ENCODE measurements around the gene CHCHD6.

CHCHD6 gene

GRCh38 chr3:126956866-126957650 lies 253.0 kb downstream of the CHCHD6 start:
- H3K27me3 Mint-ChIP-seq: no peaks in the 10 kb centered on the region
- no peak overlapping the region for H3K27ac Mint-ChIP-seq
- DNase-seq: no peak
- ATAC-seq: no peak
- no peaks in the 10 kb centered on the region for H3K4me1 Mint-ChIP-seq
- H3K36me3 Mint-ChIP-seq (ENCODE audit: low read depth): no peaks in the 10 kb centered on the region
- H3K4me3 Mint-ChIP-seq: no peak overlapping the region
- H3K9me3 Mint-ChIP-seq: no peaks in the 10 kb centered on the region

- no peaks in the 10 kb centered on the region for H3K36me3 Mint-ChIP-seq (ENCODE audit: low read depth)
- ATAC-seq: no peak
- H3K27me3 Mint-ChIP-seq: no peaks in the 10 kb centered on the region
- H3K9me3 Mint-ChIP-seq: no peaks in the 10 kb centered on the region
- H3K27ac Mint-ChIP-seq: no peak overlapping the region
- DNase-seq: no peak
- no peaks in the 10 kb centered on the region for H3K4me1 Mint-ChIP-seq
- H3K4me3 Mint-ChIP-seq: no peak overlapping the region
Measured at GRCh38 chr3:126957776-126958637, 254.0 kb downstream of the CHCHD6 start.

DNA sequence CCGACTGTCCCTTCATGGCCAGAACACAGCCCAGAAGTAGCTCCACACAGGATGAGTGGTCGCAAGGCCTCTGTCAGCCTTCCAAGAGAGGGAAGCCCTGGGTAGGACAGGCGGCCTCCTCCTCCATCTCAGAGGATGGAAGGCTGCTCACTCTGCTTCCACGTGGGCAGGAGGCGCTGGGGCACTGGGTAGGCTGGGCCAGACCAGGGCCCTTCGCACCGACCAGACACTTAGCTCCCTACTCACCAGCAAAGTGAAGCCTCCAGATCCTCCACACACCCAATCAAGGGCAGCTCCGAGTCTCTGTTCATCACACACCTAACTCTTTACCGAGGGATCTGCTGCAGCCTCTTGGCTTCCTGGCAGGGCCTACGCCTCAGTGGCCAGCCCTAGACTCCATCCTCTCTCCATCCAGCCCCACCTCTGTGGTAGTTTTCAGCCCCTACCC lies 254.6 kb downstream of the CHCHD6 start:
- Mint-ChIP-seq H3K9me3 (no peaks in the 10 kb centered on the region), H3K4me1 (no peaks in the 10 kb centered on the region), H3K36me3 (ENCODE audit: low read depth) (no peaks in the 10 kb centered on the region), H3K27me3 (no peaks in the 10 kb centered on the region), H3K4me3 (no peak overlapping the region), H3K27ac (no peak overlapping the region)
- no peak for ATAC-seq
- no peak for DNase-seq

DNA sequence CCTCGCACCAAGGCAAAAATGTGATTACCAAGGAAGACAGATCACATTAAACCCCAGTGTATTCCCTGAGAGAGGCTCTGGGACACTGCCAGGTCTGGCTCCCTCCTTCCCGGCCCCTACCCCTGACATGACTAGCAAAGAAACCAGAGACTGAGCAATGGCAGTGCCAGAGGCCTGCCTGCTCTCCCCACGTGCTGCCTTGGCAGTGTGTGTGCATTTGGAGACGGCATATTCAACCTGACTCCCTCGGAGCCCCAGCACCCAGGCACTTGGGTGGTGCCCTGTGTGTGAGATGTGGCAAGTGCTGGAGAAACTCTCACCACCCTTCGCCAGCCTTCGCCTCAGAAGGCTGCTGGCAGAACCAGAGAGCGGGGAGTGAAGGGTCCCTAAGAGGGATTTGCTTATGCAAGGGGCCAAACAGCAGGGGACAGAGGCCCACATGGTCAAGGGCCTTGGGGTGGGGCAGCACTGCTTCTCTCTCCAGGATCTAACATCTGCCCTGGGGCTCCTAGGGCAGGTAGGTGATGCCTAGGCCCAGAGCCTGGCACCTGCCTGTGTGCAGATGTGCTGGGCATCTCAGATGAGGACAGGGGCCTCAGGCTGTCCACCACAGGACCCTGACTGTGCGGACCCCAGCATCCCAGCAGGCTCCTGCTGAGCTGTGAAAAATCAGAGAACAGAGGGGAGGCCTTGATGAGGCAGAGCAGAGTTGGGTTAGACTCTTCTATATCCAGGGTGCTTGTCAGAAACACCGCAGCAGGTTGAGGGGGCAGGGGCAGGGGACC lies 255.3 kb downstream of the CHCHD6 start:
- Mint-ChIP-seq H3K27ac (peak overlapping the region; percentile 29), H3K4me3 (no peak overlapping the region), H3K9me3 (no peaks in the 10 kb centered on the region), H3K4me1 (no peaks in the 10 kb centered on the region), H3K36me3 (ENCODE audit: low read depth) (no peaks in the 10 kb centered on the region), H3K27me3 (no peaks in the 10 kb centered on the region)
- ATAC-seq: no peak
- no peak for DNase-seq

GRCh38 chr3:126959921-126960603 lies 256.0 kb downstream of the CHCHD6 start:
- DNase-seq (no peak), ATAC-seq (no peak)
- H3K27me3 Mint-ChIP-seq: no peaks in the 10 kb centered on the region
- no peak overlapping the region for H3K4me3 Mint-ChIP-seq
- no peaks in the 10 kb centered on the region for H3K9me3 Mint-ChIP-seq
- no peaks in the 10 kb centered on the region for H3K36me3 Mint-ChIP-seq (ENCODE audit: low read depth)
- H3K4me1 Mint-ChIP-seq: no peaks in the 10 kb centered on the region
- H3K27ac Mint-ChIP-seq: no peak overlapping the region

DNA sequence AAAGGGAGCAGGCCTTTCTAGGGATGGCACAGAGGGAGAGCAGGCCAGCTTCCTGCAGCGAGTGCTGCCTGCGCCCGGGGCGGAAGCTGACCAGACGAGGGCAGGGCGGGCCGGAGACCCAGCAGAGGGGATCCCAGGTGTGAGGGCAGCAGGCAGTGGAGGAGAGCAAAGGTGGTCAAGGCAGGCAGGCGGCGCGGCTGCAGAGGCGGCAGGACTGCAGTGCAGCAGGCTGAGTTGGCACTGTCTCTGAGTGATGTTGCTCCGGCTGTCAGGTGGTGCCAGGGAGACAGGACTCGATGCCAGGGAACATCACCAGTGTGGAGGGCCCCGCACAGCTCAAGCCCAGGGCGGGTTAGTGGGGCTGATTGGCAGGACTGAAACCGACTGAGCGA lies 256.6 kb downstream of the CHCHD6 start:
- ATAC-seq: no peak
- no peaks in the 10 kb centered on the region for H3K36me3 Mint-ChIP-seq (ENCODE audit: low read depth)
- no peak for DNase-seq
- no peak overlapping the region for H3K4me3 Mint-ChIP-seq
- no peaks in the 10 kb centered on the region for H3K27me3 Mint-ChIP-seq
- H3K27ac Mint-ChIP-seq: no peak overlapping the region
- H3K9me3 Mint-ChIP-seq: no peaks in the 10 kb centered on the region
- no peaks in the 10 kb centered on the region for H3K4me1 Mint-ChIP-seq

- no peak for ATAC-seq
- Mint-ChIP-seq H3K27ac (no peak overlapping the region), H3K9me3 (no peaks in the 10 kb centered on the region), H3K4me3 (no peak overlapping the region), H3K4me1 (no peaks in the 10 kb centered on the region), H3K36me3 (ENCODE audit: low read depth) (no peaks in the 10 kb centered on the region), H3K27me3 (no peaks in the 10 kb centered on the region)
- no peak for DNase-seq
Measured at GRCh38 chr3:126961191-126961790, 257.3 kb downstream of the CHCHD6 start.

DNA sequence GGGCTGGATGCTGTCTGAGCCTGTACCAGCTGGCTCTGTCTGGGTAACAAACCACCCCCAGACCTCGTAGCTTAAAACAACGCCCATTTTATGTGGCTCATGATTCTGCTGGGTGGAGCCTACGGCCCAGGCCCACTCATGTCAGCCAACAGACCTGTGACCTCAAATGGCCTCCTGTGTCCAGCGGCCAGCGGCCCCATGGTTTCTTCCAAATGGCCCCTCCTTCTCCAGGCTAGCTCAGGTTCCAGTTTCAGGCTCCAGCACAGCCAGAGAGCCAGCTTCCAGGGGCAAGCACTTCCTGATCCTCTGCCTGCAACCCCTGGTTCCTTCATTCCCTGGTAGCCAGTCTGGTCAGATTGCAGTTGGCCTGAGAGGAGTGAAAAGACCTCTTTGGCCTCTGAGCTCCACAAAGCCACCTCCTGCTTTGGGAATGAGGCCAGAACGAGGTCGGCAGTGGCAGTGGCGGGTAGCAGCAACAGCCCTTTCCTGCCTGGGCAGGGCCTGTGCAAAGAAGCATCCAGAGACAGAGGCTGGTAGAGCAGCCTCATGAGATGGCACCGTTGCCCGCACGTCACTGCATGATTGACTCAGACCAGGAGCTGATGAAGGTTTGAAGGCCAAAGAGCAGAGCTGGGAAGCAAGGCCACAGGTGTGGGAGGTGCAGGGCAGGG lies 257.9 kb downstream of the CHCHD6 start:
- Mint-ChIP-seq H3K9me3 (no peaks in the 10 kb centered on the region), H3K4me1 (no peaks in the 10 kb centered on the region), H3K27me3 (no peaks in the 10 kb centered on the region), H3K4me3 (no peak overlapping the region), H3K36me3 (ENCODE audit: low read depth) (no peaks in the 10 kb centered on the region), H3K27ac (no peak overlapping the region)
- DNase-seq (no peak), ATAC-seq (no peak)

DNA sequence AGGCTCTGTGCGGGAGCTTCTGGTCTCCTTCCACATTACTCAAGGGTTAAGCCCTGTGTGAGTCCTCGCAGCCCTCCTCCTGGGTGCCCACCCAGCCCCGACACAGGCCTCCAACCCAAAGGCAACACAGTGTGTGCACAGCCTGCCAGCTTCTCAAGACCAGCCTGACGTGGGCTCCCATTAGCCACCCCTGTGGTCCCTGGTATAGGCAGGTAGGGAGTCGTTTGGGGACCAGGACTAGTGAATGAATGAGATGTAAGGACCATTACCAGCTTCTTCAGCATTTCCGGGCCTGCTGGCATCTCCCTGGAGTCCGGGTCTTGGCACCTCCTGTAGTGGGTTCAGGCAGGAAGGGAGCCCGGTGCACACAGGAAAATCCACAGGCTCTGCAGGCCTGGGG lies 258.7 kb downstream of the CHCHD6 start:
- Mint-ChIP-seq H3K27ac (no peak overlapping the region), H3K36me3 (ENCODE audit: low read depth) (no peaks in the 10 kb centered on the region), H3K27me3 (no peaks in the 10 kb centered on the region), H3K4me3 (no peak overlapping the region), H3K9me3 (no peaks in the 10 kb centered on the region), H3K4me1 (no peaks in the 10 kb centered on the region)
- ATAC-seq (no peak), DNase-seq (no peak)

DNA sequence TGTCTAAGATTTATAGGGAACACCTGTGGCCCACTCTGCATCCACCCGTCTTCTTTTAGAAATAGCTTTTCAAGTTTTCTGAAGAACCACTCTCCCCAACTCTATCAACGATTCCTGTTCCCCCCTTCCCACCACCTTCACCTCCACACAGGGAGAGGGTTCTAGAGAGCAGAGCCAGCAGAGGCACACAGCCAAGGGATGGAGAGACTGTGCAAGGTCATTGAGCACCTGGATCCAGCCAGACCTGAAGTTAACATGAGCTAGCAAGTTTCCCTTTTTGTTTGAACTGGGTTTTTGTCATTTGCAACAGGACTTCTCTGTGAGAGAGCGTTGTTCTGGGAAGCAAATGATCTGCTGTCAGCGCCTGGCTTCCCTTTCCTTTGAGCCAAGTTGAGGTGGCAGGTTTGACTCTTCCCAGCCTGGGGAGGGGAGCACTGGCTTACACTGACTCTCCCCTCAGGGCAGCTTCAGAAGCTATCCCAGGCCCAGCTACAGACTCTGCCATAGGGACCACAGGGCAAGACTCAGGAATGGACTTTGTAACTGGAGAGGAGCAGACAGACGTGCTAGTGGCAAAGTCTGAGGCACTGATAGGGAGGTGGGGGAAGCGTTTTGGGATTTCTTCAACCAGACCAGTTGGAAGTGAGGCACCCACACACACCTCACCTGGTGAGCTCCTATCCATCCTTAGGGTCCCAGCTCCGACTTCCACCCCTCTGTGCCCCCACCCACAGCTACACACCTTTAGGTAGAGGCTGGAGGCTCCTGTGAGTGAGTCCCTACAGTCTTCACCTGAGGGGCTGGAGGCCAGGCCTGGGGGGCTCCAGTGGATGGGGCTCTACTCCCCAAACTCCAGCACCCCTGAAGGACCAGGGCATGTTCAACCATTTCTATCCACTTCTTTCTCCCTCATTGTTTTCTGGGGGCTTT lies 259.5 kb downstream of the CHCHD6 start:
- no peaks in the 10 kb centered on the region for H3K4me1 Mint-ChIP-seq
- no peaks in the 10 kb centered on the region for H3K36me3 Mint-ChIP-seq (ENCODE audit: low read depth)
- ATAC-seq (no peak), DNase-seq (no peak)
- no peaks in the 10 kb centered on the region for H3K9me3 Mint-ChIP-seq
- no peaks in the 10 kb centered on the region for H3K27me3 Mint-ChIP-seq
- H3K4me3 Mint-ChIP-seq: no peak overlapping the region
- no peak overlapping the region for H3K27ac Mint-ChIP-seq

GRCh38 chr3:126964261-126964660 lies 260.2 kb downstream of the CHCHD6 start:
- H3K27ac Mint-ChIP-seq: no peak overlapping the region

GRCh38 chr3:126964950-126965349 lies 260.9 kb downstream of the CHCHD6 start:
- H3K4me1 Mint-ChIP-seq: no peaks in the 10 kb centered on the region

More at GRCh38 chr3:126964261-126964660, 260.2 kb downstream of the CHCHD6 start:
- no peak overlapping the region for H3K4me3 Mint-ChIP-seq
- ATAC-seq: no peak
- no peaks in the 10 kb centered on the region for H3K27me3 Mint-ChIP-seq
- no peaks in the 10 kb centered on the region for H3K9me3 Mint-ChIP-seq
- no peaks in the 10 kb centered on the region for H3K4me1 Mint-ChIP-seq
- no peak for DNase-seq
- no peaks in the 10 kb centered on the region for H3K36me3 Mint-ChIP-seq (ENCODE audit: low read depth)

More at GRCh38 chr3:126964950-126965349, 260.9 kb downstream of the CHCHD6 start:
- Mint-ChIP-seq H3K9me3 (no peaks in the 10 kb centered on the region), H3K36me3 (ENCODE audit: low read depth) (no peaks in the 10 kb centered on the region), H3K27ac (peak overlapping the region; percentile 9), H3K27me3 (no peaks in the 10 kb centered on the region), H3K4me3 (no peak overlapping the region)
- DNase-seq: no peak
- ATAC-seq: no peak

Measured in activated naive CD8-positive, alpha-beta T cell treated with anti-CD3 and anti-CD28 coated beads, Interleukin-2, amount 50 U/mL, for 24 hours (primary cell).